ENCODE data around the gene ZNF398.

ZNF398 gene

GRCh38 chr7:149199234-149199995, 52.2 kb downstream of the ZNF398 start:
- H4K20me1 ChIP-seq (ENCODE audit: low read depth, low read length), result no peaks in the 10 kb centered on the region
- no peak overlapping the region for H3K4me3 ChIP-seq (ENCODE audit: insufficient read depth, low read length, poor library complexity, severe bottlenecking)
- 0 out of 2 replicates have a peak, but pooled peaks cover 3% of the 10 kb centered on the region for H3K36me3 ChIP-seq (ENCODE audit: low read length)
- H3K9me2 ChIP-seq (replicated peaks; ENCODE audit: insufficient read depth, low read length), result no peaks in the 10 kb centered on the region
- H3K9ac ChIP-seq (ENCODE audit: low read length), result no peak overlapping the region
- no peaks in the 10 kb centered on the region for H3F3A ChIP-seq (ENCODE audit: insufficient read depth)
- no peak overlapping the region for H3K27ac ChIP-seq (ENCODE audit: low read depth, low read length)
- no peak overlapping the region for H2AFZ ChIP-seq (ENCODE audit: low read depth, low read length, severe bottlenecking)
- H3K4me2 ChIP-seq (ENCODE audit: low read depth, low read length, poor library complexity, severe bottlenecking), result no peak overlapping the region
- H3K79me2 ChIP-seq (ENCODE audit: insufficient read depth, low read length), result peaks cover 21% of the 10 kb centered on the region; the same call in 1 of the 2 replicates
- H3K27me3 ChIP-seq (ENCODE audit: low read length), result no peaks in the 10 kb centered on the region
- H3K9me3 ChIP-seq (ENCODE audit: insufficient read depth, low read length), result no peaks in the 10 kb centered on the region
- no peak for TF ChIP-seq CTCF (IDR thresholded peaks at IDR 0.05; ENCODE audit: insufficient read depth, low read length, poor library complexity, severe bottlenecking)
- TF ChIP-seq EZH2phosphoT487 (conservative IDR thresholded peaks at IDR 0.05; ENCODE audit: low read length), result no peak

GRCh38 chr7:149202831-149203231, 55.6 kb downstream of the ZNF398 start:
- Histone ChIP-seq H3K4me2 (ENCODE audit: low read depth, low read length, poor library complexity, severe bottlenecking) (no peak overlapping the region), H4K20me1 (ENCODE audit: low read depth, low read length) (no peaks in the 10 kb centered on the region), H3K9ac (ENCODE audit: low read length) (no peak overlapping the region), H3K9me3 (ENCODE audit: insufficient read depth, low read length) (no peaks in the 10 kb centered on the region), H3F3A (ENCODE audit: insufficient read depth) (no peaks in the 10 kb centered on the region), H2AFZ (ENCODE audit: low read depth, low read length, severe bottlenecking) (no peak overlapping the region), H3K27ac (ENCODE audit: low read depth, low read length) (no peak overlapping the region), H3K79me2 (ENCODE audit: insufficient read depth, low read length) (peaks cover 1% of the 10 kb centered on the region; the same call in 1 of the 2 replicates), H3K9me2 (replicated peaks; ENCODE audit: insufficient read depth, low read length) (no peaks in the 10 kb centered on the region), H3K27me3 (ENCODE audit: low read length) (no peaks in the 10 kb centered on the region), H3K36me3 (ENCODE audit: low read length) (0 out of 2 replicates have a peak, but pooled peaks cover 7% of the 10 kb centered on the region), H3K4me3 (ENCODE audit: insufficient read depth, low read length, poor library complexity, severe bottlenecking) (no peak overlapping the region)
- no peak for TF ChIP-seq EZH2phosphoT487 (conservative IDR thresholded peaks at IDR 0.05; ENCODE audit: low read length)
- TF ChIP-seq CTCF (IDR thresholded peaks at IDR 0.05; ENCODE audit: insufficient read depth, low read length, poor library complexity, severe bottlenecking), result no peak

DNA sequence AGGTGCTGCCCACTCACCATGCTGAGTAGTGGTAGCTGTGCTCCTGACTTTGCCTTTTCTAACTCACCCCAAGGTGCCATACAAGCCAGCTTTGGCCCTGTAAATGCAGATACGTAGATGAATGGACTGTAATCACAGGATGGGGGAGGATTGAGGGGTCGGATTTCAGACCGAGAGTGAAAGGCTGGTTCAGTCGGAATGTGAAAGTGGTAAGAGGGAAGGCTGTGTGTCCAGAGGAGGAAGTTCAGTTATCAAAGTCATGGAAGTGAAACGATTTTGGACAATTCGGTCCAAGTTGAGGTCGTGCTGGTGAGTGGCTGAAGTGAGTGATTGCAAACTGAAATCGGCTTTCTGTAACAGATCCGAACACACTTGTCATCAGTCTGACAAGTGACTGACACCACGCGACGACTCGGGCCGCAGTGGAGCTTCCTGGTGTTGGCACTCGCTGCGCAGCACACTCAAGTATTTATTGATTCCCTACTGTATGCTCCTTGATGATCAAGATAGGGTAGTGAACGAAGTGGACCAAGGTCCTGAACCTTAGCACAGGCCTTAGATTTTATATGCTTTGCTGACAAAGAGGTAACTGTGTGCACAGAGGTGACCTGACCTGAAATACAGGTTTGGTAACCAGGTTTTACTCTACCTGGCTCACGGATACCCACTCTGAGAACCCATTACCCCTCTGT, 58.6 kb downstream of the ZNF398 start:
- Histone ChIP-seq H3K9me2 (replicated peaks; ENCODE audit: insufficient read depth, low read length) (no peaks in the 10 kb centered on the region), H3K27me3 (ENCODE audit: low read length) (no peaks in the 10 kb centered on the region), H3K4me2 (ENCODE audit: low read depth, low read length, poor library complexity, severe bottlenecking) (no peak overlapping the region), H3K4me3 (ENCODE audit: insufficient read depth, low read length, poor library complexity, severe bottlenecking) (no peak overlapping the region), H3K27ac (ENCODE audit: low read depth, low read length) (no peak overlapping the region), H3K9me3 (ENCODE audit: insufficient read depth, low read length) (no peaks in the 10 kb centered on the region), H3K79me2 (ENCODE audit: insufficient read depth, low read length) (no peaks in the 10 kb centered on the region), H4K20me1 (ENCODE audit: low read depth, low read length) (no peaks in the 10 kb centered on the region), H2AFZ (ENCODE audit: low read depth, low read length, severe bottlenecking) (no peak overlapping the region), H3F3A (ENCODE audit: insufficient read depth) (no peaks in the 10 kb centered on the region), H3K36me3 (ENCODE audit: low read length) (0 out of 2 replicates have a peak, but pooled peaks cover 4% of the 10 kb centered on the region), H3K9ac (ENCODE audit: low read length) (no peak overlapping the region)
- no peak for TF ChIP-seq EZH2phosphoT487 (conservative IDR thresholded peaks at IDR 0.05; ENCODE audit: low read length)
- no peak for TF ChIP-seq CTCF (IDR thresholded peaks at IDR 0.05; ENCODE audit: insufficient read depth, low read length, poor library complexity, severe bottlenecking)

Data from SU-DHL-6 (cell line).